ENCODE measurements around the gene RPA1.

- peak; percentile 64 to 74 (median 67); a peak in 5 of 6 replicates for TF ChIP-seq CTCF (IDR thresholded peaks at IDR 0.05 in 2 of 3, conservative IDR thresholded peaks at IDR 0.05 in 1 of 3; ENCODE audit: borderline replicate concordance in 1 of 3, insufficient read depth in 1 of 3, low read depth in 2 of 3, low read length in 2 of 3)
- TF ChIP-seq POLR2A (IDR thresholded peaks at IDR 0.05; ENCODE audit: borderline replicate concordance, extremely low read depth, insufficient read depth, insufficient read length): no peak
- no peak for TF ChIP-seq EZH2 (IDR thresholded peaks at IDR 0.05)
- TF ChIP-seq ATF3 (IDR thresholded peaks at IDR 0.05): no peak
- TF ChIP-seq MAX (IDR thresholded peaks at IDR 0.05): no peak
- TF ChIP-seq FOSL1 (IDR thresholded peaks at IDR 0.05; ENCODE audit: low read depth): no peak
- no peak for TF ChIP-seq TCF7L2 (IDR thresholded peaks at IDR 0.05; ENCODE audit: borderline replicate concordance, extremely low read depth, insufficient read depth, insufficient read length)
- TF ChIP-seq EGR1 (IDR thresholded peaks at IDR 0.05; ENCODE audit: low read depth): no peak
- TF ChIP-seq POLR2AphosphoS5 (IDR thresholded peaks at IDR 0.05; ENCODE audit: low read depth, low read length): no peak
Measured at GRCh38 chr17:1865252-1866037, 35.6 kb downstream of the RPA1 start.
